NCI-H446 treated with DMSO at 0.1 percent for 48 hours (cell line): ENCODE data around the gene CDK8.
"Not testable (repeated sequence)": the region's sequence is repeated elsewhere in the genome, so short reads cannot be mapped to it uniquely, and the experiment has no call there.

Experiments used
- DNase-seq: peaks from one replicate; lab custom pipeline; 2025; lab: John Stamatoyannopoulos, UW

CDK8 gene

DNA sequence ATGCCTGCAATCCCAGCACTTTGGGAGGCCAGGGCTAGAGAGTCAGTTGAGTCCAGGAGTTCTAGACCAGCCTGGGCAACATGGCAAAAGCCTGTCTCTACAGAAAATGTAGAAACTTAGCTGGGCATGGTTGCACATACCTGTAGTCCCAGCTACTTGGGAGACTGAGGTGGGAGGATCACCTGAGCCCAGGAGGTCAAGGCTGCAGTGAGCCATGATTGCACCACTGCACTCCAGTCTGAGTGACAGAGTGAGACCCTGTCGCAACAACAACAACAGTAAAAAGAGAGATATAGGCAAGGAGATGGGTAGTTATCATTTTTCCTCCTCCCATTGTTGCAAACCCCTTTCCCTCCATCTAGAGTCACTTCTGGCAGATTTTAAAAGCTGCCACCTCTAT is 62.2 kb downstream of the CDK8 start:
- DNase-seq: not testable (repeated sequence)

DNA sequence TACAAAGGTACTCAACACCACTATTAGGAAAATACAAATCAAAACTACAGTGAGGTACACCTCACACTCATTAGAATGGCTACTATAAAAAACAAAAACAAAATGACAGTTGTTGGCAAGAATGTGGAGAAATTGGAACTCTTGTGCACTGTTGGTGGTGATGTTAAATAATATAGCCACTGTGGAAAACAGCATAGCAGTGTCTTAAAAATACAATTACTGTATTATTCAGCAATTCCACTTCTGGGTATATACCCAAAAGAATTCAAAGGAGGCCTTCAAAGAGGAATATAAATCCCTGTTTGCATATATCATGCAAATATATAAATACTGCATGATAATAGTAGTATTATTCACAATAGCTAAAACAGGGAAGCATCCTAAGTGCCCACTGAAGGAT is 66.8 kb downstream of the CDK8 start:
- no peak for DNase-seq

DNA sequence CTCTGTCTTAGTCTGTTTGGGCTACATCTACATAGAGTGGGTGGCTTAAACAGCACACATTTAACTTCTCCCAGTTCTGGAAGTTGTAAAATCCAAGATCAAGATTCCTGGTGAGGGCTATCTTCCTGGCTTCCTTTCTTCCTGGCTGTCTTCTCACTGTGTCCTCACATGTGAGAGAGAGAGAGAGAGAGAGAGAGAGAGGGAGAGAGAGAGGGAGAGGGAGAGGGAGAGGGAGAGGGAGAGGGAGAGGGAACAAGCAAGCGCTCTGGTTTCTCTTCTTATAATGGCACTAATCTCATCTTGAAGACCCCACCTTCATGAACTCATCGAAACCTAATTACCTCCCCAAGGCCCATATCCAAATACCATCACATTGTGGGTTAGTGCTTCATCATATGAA is 69.2 kb downstream of the CDK8 start:
- DNase-seq: no peak

DNA sequence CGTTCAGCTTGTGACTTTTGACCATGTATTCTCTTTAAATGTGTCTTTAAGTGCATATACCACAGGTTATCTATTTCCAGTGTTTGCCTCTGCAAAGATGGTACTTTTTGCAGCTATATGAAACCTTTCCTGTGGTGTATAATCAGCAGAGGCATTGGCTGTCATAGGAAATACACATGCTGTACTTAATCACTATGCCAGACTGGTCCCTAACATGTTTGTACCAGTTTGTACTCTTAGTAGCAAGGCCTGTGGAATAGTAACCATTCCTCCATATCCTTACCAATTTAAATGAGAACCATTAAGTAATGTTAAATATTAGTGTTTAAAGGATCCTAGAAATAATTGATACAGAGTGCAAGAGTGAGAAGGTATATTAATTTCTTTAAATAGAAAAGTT is 69.8 kb downstream of the CDK8 start:
- DNase-seq: no peak

DNA sequence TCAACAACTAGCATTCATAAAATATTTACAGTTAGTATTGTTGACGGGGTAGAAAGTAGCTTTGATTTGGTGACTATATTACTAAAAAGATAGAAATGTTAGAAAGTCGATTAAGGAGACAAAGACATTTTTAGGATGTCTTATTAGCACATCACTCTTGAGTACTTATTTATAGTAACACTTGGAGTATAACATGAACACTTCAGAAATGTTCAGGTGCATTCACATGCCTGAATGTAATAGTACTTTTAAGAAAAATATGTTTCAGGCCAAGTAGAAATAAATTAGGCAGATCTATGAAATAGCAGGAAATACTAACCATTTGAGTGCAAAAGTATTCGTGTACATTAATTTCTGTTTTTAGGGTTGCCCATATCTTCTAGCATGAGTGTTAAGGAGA is 70.4 kb downstream of the CDK8 start:
- DNase-seq: no peak

DNA sequence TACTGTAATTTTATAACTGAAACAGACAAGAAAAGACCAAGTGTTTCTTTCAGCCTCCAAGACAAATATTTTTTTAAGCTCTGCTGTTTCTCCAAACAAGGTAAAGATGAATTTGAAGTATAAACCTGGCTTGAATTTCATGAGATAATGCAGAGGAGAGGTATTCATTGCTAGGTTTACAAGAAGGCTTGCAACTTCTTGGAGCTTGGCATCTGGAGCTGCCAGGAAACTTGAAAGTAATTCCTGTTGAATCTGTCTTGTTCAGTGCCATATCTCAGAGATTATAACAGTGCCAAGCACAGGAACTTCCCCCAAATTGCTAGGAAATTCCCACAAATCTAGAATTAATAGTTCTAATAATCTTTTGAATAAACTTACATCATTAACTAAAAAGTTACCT is 70.9 kb downstream of the CDK8 start:
- no peak for DNase-seq

DNA sequence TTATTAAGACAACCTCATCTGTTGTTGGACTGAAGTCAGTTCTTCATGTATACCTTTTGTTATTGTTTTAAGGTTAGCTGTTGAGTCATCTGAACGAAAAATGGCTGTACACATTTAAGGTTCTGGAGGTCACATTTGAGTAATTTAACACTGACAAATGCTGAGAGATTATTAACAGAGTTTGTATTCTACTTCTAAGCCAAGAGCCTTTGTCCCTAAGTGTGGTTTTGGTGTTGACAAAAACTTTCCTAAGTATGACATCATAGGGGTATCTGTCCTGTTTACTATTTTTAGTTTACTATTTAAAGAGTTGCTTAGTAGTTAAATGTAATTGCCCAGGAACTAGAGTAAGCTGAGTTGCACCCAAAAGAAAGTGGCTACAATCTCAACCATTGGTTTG is 71.9 kb downstream of the CDK8 start:
- no peak for DNase-seq

DNA sequence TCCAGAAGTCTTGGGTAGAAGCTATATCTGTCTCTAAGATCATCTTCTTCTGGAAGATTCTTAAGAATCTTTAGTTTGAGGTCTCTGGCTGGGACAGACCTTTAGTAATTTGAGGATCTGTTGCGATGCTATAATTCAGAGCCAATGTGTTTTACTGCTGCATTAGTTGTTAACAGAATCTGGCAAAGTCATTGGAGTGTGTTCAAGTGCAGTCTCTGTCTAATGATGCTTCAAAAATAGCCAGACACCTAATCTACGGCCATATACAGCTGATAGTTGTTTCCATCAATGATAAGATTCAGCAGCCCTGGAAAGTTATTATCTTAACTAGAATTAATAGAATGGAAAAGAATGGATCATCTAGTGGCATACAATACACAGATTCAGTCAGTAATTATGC is 72.6 kb downstream of the CDK8 start:
- DNase-seq: no peak

DNA sequence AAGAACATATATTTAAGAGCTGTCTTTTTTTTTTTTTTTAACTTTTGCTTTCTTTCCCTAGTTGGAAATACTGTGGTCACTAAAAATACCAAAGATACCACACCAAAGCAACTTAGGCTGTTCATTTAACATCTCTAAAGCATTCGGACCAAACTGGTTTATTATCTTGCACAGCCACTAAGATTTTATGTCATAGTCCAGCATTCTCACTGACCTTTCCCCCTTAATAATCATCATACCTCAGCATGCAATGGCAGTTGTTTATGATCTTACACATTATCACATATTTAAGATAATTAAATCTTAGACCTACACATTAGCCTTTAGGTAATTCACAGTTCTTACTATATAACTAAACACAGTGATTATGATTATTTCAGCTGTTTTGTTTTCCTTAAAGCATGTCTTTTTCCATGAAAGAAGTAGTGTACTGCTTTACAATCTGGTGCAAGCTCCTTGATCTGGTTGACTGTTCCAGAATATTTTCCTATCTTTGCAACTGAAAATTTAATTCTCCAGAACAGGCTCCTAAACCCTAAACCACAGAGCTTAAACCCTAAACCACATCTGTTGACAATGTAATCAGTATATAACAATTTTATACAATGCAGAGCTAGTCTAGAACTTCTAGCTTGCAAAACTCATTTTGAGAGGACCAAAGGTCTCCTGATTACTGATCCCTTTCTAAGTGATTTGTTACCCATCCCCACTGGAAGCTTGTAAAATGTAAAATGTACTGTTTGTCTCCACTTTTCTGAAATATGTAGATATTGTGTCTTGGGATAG is 74.2 kb downstream of the CDK8 start:
- no peak for DNase-seq

DNA sequence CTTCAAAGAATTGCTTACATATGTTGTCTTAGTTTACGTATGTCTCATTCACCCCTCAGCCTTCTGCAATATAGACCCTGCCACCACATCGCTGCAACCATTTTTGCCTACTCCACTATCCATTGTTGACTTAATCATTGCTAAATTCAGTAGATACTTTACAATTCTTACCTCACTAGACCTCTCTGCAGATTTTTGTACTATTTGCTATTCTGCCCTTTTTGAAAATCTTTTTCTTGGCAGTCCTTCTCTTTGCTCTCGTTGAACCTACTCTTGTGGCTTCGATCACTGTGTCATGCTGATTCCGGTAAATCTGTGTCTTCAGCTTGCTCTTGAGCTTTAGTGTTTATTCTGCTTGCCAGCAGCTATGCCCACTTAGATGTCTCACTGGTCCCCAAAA is 81.2 kb downstream of the CDK8 start:
- no peak for DNase-seq

DNA sequence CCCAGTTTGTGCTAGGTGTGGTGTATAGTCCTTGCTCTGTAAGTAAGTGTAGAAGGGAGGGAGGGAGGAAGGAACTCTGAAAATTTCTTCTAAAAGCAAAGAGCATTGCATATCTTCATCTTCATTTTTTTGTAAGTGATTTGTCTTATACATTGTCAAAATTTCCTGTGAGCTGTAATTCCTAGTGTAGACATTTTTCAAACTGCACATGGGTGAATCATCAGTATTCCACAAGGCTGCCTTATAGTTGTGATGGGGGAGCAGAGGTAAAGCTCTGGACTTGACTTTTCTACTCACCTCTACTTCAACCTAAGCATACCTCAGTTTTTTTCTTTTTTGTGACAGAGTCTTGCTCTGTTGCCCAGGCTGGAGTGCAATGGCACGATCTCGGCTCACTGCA is 86.9 kb downstream of the CDK8 start:
- no peak for DNase-seq

DNA sequence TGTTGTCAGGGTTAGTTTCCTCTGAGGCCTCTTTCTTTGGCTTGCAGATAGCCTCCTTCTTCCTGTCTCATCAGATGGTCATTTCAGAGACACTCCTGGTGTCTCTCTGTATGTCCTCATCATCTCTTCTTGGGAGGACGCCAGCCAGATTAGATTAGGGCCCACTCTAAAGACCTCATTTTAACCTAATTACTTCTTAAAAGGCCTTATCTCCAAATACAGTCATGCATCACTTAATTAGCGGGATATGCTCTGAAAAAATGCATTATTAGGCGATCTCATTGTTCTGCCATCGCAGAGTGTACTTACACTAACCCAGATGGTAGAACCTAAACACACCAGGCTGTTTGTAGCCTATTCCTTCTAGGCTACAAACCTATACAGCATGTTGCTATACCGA is 89.0 kb downstream of the CDK8 start:
- DNase-seq: no peak

DNA sequence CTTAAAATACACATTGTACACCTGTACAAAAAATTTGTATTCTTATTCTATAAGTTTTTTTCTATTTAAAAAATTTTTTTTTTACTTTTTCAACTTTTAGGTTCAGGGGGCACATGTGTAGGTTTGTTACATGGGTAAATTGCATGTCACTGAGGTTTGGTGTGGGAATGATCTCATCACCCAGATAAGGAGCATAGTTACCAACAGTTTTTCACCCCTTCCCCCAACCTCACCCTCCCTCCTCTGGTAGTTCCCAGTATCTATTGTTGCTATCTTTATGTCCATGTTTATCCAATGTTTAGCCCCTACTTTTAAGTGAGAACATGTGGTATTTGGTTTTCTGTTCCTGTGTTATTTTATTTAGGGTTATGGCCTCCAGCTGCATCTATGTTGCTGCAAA is 89.9 kb downstream of the CDK8 start:
- no peak for DNase-seq

DNA sequence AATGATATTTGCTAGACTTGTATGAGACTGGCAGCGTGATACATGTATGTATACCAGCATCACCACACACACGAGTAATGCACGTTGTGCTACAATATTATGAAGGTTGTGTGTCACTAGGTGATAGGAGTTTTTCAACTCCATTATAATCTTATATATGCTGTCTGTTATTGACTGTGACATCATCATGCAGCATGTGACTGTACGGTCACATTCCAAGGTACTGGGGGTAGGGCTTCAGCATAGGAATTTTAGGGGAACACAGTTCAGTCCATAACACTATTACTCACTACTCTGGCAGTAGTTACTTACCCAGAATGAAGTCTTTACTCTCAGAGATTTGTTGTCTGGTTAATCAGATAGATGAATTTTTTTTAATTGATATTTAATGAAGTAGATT is 91.1 kb downstream of the CDK8 start:
- no peak for DNase-seq

DNA sequence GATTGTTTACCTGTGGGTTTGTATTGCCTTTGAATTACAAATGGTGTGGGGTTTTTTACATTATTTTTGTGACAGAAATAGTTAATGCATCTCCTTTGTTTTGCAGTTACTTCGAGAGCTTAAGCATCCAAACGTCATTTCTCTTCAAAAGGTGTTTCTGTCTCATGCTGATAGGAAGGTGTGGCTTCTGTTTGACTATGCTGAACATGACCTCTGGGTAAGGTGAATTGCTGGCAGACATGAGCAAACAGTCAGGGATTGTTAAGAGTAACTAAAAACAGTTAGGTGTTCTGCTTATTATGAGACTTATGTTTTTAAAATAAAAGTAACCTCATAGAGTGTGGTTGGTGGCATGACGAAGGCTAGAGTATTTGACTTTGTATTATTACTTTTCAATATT is 95.0 kb downstream of the CDK8 start:
- DNase-seq: no peak

DNA sequence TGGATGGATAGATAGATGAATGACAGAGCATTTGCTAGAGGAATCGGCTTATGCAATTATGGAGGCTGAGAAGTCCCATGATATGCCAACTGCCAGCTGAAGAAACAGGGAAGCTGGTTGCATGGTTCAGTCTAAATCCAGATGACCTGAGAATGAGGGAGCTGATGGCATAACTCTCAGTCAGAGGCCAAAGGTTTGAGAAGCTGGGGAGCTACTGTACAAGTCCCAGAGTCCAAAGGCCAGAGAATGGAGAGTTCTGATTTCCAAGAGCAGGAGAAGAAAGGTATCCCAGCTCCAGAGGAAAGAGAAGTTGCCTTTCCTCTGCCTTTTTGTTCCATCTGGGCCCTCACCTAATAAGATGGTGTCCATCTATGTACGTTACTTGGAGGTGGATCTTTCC is 108.3 kb downstream of the CDK8 start:
- DNase-seq: no peak

DNA sequence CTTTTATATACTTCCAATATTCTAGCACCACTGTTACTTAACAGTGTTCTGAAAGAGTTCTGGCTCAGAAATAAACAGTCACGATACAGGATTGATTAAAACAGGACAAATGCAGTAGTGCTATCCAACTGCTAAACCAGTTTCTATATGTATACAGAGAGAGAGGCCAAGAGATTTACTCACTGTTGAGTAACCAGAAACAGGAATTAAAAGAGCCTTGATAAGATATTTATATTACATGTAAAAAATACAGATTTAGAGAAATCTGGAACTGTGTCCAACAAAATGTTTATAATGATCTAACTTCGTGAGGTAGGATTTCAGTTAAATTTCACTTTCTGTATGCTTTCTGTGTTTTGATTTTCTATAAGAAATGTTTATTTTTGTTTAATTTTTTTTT is 116.6 kb downstream of the CDK8 start:
- DNase-seq: no peak

DNA sequence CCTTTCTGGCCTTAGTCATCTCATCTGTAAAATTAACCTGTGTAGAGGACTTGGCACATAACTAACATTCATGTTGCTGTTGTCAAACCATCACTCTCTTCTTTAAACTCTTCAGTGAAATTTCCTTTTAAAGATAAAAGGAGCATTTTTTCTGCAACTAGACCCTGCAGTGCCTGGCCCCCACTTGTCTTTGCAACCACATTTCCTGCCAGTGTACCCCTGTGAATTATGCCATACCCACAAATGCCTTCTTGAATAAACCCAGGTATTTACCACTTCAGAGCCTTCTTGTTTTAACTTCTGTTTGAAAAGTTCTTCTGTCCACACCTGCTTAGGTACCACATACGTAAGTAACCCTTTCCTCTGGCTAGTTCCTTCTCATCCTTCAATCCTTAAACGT is 118.8 kb downstream of the CDK8 start:
- no peak for DNase-seq

DNA sequence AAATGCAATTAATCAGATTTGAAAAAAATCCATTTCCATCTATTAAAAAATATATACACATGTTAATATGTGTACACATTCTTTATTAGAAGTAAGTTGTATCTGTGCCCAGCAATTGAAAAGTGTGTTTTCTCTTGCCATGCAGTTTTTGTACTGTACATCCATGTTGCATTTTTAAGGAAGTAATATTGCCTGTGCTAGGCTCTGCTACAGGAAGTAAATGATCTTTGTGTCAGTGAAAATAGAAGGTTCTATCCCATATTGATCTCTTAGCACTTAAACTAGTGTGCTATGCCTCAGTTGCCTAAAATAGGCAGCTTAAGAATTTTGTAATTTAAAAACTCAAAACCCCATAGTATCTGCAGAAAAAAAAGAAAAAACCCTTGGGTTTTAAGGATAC is 122.5 kb downstream of the CDK8 start:
- no peak for DNase-seq

DNA sequence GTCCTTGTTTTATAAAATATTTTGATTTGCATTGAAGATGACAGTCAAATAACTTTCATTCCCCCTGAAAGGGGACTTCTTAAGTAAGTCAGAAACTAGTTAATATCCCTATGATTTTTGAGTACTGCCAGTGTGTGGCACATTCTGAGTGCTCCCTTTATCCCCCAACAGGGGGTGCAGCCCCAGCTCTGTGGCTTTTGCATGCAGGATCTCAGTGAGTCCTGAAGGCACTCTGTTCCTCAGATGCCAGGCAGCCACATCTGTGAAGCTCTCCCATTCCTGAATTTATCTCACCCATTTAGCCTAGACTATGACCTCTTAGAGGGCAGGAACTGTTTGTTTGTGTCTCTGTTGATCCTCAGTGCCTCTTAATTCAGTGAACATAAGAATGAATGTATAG is 123.1 kb downstream of the CDK8 start:
- no peak for DNase-seq

DNA sequence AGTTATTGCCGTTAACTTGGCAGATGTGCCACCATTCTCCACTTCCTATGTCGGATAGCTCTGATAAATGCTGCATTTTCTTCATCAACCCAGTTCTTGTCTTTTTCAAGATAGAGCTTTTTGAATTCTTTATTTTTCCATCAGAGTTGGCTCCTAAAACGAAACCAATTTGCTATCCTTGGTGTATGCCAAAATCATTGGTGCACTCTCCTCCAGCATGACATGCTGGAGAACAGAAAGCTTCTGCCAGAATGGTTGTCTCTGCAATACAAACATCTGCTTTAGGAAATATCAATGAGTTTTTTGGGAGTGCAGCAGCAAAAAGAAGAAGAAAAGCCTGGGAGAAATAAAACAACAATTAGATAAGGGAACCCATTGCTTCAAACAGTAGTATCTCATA is 124.2 kb downstream of the CDK8 start:
- DNase-seq: no peak

DNA sequence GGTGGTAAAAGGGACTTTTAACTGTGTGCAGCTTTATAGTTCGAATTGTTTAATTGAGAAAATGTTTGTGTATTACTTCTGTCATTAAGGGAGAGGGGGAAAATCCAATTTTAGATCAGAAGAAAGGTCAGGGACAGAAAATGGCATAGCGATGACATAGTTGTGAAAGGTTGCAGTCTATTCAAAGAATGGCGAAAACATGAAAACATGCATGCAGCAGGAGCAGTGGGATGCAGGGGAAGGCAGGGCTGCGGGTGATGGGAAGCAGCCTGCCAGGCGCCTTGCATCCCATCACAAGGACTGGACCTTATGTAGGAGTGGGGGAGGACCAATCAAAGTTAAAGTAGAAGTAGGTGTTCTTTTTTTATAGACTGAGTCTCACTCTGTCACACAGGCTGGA is 125.9 kb downstream of the CDK8 start:
- DNase-seq: no peak

DNA sequence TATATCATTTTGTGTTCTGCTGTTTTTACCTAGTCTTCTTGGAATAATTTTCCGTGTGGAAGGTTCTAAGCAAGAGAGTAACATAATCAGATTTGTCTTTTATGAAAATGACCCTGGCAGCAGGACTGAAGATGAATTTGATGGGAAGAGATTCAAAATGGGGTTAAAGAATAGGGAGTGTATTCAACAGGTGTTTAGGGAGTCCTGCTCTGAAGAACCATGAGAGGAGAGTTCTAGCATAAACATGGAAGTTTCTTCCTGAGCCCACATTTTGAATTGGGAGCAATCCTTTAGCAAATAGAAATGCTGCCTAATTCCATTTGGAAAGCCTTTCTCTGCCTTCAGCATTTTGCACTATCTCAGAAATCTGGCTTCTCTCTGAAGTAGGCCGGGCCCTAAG is 127.0 kb downstream of the CDK8 start:
- no peak for DNase-seq

DNA sequence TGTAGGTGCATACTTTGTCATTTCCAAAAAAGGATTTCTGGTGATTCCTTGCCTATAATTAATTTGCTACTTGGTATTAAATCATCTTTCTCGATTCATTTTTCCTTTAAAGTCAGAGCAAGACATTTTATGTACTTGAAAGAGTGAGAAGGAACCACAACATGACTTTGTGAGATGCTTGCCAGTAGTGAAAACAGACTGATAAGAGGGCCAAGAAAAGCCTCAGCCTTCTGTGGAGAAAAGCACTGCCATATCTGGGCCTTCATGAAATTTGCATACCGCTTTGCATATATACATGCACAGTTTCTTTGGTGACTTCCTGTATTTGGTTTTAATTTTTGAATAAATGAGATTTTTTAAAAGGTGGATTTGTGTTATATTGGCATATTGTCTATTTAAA is 128.4 kb downstream of the CDK8 start:
- no peak for DNase-seq

DNA sequence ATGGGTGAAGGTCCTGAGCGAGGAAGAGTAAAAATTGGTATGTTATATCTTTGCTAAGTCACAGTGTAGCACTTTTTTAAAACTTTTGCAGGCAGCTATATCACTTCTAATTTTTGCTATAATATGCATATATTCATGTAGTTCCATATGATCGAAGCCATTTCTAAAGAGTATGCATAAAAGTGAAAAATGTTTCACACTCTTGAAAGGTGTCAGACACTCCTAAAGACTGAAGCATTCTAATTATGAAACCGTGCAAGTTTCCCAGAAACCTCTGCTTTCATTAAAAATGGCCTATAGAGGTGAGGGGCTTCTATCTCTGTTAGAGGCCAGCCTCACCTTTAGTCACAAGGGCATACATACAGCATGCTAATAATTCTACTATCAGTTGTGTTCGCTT is 128.9 kb downstream of the CDK8 start:
- no peak for DNase-seq
